Skin of body (tissue), 2 donors: ENCODE data around the gene PCID2. TPM values are rescaled to one million over a fixed set of nuclear protein-coding genes. Genes with fewer than 3 reads are reported as not detected.

Experiments
- DNase-seq: peaks from one replicate; lab custom pipeline; 2025; lab: John Stamatoyannopoulos, UW
- total RNA-seq: library from RNA; depleted of rRNA; stranded (reverse); fragments of >200 nt; gene quantifications from one replicate; pipeline ENCODE4 v1.2.3, GENCODE V29; 2014

The PCID2 gene
- total RNA-seq, 1 donor from 2014 or later: 55.9 TPM

- DNase-seq: no peak
Observed at GRCh38 chr13:113150550-113151365, 57.7 kb downstream of the PCID2 start.

- DNase-seq: no peak
Observed at GRCh38 chr13:113149711-113150549, 58.5 kb downstream of the PCID2 start.

DNA sequence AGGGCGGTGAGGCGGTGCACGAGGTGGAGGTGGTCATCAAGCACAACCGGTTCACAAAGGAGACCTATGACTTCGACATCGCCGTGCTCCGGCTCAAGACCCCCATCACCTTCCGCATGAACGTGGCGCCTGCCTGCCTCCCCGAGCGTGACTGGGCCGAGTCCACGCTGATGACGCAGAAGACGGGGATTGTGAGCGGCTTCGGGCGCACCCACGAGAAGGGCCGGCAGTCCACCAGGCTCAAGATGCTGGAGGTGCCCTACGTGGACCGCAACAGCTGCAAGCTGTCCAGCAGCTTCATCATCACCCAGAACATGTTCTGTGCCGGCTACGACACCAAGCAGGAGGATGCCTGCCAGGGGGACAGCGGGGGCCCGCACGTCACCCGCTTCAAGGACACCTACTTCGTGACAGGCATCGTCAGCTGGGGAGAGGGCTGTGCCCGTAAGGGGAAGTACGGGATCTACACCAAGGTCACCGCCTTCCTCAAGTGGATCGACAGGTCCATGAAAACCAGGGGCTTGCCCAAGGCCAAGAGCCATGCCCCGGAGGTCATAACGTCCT, 59.4 kb downstream of the PCID2 start:
- DNase-seq: no peak

GRCh38 chr13:113148407-113148806, 60.1 kb downstream of the PCID2 start:
- no peak for DNase-seq

DNA sequence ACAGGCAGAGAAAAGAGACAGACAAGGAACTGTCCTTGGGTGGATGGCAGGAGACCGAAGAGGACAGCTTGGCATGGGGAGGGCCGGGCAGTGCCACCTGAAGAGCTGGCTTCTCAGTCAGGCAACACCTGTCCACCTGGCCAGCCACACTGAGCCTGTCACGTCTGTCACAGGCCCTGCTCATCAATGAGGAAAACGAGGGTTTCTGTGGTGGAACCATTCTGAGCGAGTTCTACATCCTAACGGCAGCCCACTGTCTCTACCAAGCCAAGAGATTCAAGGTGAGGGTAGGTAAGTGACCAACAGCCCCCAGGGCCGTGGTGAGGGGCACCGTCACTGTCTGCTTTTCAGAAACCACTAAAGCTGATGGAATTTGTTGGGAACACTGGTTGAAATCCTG, 61.3 kb downstream of the PCID2 start:
- no peak for DNase-seq

DNA sequence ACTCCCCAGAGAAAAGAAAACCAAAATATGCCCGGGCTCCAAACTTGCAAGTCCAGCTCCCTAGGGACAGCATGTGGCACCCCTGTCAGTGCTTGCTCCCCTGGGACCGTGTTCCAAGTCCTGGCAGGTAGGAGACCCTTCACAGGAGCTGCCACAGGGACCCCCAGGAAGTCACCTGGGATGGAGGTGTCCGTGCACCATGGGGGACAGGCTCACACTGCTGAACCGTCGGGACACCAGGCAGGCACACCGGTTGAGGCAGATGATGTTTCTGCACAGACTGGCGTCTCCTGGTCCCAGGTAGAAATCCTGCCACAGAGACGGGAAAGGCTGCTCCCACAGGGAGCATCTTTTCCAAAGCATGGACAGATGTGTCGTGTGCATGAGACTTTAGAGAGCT, 61.7 kb downstream of the PCID2 start:
- no peak for DNase-seq

GRCh38 chr13:113145911-113146598, 62.4 kb downstream of the PCID2 start:
- DNase-seq: no peak

DNA sequence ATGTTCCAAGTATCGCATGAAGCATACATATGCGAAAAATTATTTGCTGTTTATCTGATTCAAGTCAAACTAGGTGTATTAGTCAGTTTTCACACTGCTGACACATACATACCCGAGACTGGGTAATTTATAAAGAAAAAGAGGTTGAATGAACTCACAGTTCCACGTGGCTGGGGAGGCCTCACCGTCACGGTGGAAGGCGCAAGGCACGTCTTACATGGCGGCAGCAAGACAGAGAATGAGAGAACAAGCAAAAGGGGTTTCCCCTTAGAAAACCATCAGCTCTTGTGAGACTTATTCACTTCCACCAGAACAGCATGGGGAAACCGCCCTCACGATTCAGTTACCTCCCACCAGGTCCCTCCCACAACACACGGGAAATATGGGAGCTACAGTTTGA, 63.0 kb downstream of the PCID2 start:
- no peak for DNase-seq

DNA sequence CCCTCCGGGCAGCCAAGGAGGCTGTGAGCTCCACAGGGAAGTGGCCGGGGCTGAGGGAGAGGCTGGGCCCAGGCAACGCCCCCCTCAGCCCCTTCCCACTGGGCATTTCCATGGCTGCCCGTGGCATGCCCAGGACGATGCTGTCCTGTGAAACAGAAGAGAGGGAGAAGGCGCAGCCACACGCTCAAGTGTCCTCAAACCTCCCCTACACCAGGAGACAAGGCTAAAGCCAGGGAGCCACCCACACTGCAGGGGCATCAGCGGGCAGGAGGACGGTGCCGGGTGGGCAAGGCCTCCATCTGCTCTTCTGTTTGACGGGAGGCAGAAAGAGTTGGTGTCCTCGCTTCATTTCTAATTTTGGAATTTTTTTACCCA, 64.2 kb downstream of the PCID2 start:
- DNase-seq: no peak

DNA sequence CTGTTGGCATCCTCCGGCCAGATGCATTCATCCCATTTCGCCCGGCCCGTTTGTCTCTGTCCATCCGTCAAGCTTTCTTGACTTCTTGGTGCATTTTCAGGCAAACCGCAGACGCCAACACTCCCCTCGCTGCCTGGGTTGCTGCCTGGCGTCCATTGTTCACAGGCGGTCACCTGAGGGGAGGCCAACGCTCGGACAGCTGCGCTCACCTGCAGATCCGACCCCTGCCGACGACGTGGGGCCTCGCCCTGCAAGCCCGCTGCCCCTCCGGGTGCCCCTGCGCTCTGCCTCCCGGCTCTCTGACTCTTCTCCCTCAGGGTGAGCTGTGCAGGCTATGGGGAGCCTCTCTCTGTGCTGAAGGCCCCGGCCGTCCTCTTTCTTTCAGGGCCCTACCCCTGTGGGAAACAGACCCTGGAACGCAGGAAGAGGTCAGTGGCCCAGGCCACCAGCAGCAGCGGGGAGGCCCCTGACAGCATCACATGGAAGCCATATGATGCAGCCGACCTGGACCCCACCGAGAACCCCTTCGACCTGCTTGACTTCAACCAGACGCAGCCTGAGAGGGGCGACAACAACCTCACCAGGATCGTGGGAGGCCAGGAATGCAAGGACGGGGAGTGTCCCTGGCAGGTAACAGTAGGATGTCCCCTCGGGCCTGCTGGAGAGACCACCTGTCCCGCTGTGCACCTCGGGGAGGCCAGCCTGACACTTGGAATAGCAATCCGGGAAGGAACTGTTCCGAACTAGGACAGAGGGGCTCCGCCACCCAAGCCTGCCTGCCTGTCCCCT, 64.8 kb downstream of the PCID2 start:
- DNase-seq: no peak

GRCh38 chr13:113142876-113143275, 65.6 kb downstream of the PCID2 start:
- no peak for DNase-seq

DNA sequence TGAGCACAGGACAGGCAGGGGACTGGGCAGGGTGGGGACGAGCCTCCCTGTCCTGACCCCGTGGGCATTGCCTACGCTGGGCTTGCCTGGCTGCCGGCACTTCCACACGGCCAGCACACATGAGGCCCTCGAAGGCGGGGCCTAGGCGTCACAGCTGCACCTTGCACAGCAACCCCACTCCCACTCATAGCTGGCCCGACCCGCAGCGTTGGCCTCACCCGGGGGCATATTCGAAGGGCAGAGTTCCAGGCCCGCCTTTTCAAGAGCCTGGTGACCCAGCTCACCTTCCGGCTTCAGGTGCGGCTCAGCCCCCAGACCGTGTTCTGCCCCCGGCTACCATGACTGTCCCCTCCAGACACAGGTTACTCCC, 66.9 kb downstream of the PCID2 start:
- no peak for DNase-seq

DNA sequence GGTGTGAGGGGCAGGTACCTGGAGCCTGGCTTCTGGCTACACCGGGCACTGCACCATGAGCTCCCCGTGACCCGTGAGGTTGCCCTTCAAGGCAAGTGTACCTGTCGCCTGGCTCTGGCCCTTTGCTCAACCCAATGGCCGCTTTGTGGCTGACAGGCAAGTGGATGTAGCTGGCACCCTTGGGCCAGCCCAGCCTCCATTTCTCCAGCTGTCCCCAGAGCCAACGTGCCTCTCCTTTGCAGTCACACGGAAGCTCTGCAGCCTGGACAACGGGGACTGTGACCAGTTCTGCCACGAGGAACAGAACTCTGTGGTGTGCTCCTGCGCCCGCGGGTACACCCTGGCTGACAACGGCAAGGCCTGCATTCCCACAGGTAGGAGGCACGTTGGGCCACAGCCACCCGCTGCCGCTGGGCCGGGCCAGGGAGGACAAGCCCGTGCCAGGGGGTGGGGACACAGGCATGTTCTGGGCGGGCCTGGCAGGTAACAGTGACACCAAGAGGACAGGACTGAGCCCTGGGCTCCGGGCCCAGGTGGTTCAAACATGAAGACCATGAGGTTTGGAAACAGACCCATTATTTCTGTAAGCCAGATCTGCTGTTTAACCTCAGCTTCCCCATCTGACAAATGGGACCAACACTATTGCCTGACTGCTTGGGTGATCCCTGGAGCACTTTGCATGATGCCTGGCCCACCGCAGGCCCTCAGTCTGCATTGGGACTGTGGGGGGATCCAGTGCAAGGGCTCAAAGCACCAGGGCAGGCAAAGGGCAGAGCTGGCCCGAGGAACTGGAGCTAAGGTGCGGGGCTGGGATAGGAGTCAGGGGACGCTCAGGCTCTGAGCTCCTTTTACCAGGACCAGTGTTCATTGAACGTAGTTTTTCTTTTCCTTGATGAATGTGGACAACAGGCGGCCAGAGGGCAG, 67.5 kb downstream of the PCID2 start:
- DNase-seq: no peak

- no peak for DNase-seq
Observed at GRCh38 chr13:113139577-113139976, 68.9 kb downstream of the PCID2 start.

DNA sequence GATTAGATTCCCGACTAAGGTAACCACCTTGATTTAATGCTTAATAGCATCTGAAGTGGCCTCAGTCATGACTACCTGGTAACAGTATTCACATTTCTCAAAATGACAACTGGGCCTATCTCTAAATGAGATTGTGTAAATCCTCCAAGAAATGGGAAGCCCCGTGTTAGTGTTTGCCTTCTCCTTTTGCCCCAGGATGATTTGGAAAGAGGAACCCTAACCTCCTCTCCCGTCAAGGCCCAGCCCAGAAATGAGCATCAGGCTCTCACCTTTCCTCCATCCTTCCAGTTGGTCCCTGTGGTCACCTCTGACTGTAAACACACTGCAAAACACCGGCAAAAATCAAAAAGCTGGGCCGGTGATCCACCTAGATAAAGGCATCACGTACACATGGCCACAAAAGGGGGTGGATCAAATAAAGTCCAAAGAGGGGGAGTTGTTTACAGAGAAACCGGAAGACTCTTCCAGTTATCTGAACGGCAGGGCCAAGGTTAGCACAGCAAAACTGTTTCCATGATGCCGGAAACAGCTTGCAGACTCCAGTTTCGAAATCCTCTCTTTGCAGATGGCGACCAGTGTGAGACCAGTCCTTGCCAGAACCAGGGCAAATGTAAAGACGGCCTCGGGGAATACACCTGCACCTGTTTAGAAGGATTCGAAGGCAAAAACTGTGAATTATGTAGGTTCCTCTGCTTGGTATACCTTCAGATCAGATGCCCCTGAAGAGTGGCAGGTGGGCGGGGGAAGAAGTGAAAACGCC, 69.5 kb downstream of the PCID2 start:
- no peak for DNase-seq

DNA sequence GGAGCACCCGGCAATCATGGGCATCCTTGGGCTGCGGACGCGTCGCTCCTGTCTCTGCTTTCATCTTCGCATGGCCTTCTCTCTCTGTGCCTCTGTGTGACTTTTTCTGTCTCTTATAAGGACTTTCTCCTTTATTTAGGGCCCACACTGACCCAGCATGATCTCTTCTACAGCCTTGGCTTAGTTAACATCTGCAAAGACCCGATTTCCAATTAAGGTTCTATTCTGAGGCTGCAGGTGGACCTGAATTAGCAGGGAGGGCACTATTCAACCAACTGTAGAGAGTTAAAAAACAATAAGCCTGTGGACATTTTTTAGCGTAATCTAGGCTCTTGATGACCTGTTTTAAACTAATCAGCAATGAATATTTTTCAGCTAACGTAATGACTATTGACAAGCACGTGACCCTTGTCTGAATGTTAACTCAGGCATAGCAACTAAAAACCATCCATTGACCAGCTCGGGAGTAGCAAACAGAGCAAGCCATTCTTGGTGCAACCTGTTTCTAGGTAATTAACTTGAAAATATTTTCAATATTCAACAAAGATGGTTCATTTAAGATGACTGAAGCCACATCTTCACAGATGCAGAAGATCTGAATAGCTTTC, 70.7 kb downstream of the PCID2 start:
- no peak for DNase-seq

GRCh38 chr13:113135281-113135760, 73.1 kb downstream of the PCID2 start:
- no peak for DNase-seq

- DNase-seq: no peak
Observed at GRCh38 chr13:113129921-113130750, 78.3 kb downstream of the PCID2 start.
